Endothelial cell of umbilical vein (primary cell): ENCODE results near the gene PKN2.

Experiments
- MYC ChIP-seq: IDR thresholded peaks from one replicate; pipeline ENCODE4 v1.6.1; 2011; ENCODE audit warnings: mild to moderate bottlenecking, low read depth, low read length
- POLR2A ChIP-seq: IDR thresholded peaks from 2 replicates; pipeline ENCODE4 v1.6.1; 2012; ENCODE audit warnings: low read depth, mild to moderate bottlenecking, control low read depth, low read length
- POLR2AphosphoS5 ChIP-seq: IDR thresholded peaks from 2 replicates; pipeline ENCODE4 v1.6.1; 2012; ENCODE audit warnings: low read depth, mild to moderate bottlenecking, control low read depth, low read length, moderate library complexity; ENCODE audit not compliant: insufficient read depth
- TF ChIP-seq, protein P1 (sequence below), 2 donors: IDR thresholded peaks; 1 replicate in 1 of 2; 2 replicates in 1 of 2; pipeline ENCODE4 v1.5.1; 2011; ENCODE audit warnings: low read length in 2 of 2, mild to moderate bottlenecking in 2 of 2, moderate library complexity in 2 of 2, control low read depth in 1 of 2, inconsistent platforms in 1 of 2, low read depth in 1 of 2; ENCODE audit not compliant: insufficient read depth in 1 of 2; ENCODE audit errors: extremely low read depth in 1 of 2

GRCh38 chr1:88737338-88737927, 53.4 kb downstream of the PKN2 start:
- TF ChIP-seq POLR2A: no peak
- TF ChIP-seq, protein P1, sequence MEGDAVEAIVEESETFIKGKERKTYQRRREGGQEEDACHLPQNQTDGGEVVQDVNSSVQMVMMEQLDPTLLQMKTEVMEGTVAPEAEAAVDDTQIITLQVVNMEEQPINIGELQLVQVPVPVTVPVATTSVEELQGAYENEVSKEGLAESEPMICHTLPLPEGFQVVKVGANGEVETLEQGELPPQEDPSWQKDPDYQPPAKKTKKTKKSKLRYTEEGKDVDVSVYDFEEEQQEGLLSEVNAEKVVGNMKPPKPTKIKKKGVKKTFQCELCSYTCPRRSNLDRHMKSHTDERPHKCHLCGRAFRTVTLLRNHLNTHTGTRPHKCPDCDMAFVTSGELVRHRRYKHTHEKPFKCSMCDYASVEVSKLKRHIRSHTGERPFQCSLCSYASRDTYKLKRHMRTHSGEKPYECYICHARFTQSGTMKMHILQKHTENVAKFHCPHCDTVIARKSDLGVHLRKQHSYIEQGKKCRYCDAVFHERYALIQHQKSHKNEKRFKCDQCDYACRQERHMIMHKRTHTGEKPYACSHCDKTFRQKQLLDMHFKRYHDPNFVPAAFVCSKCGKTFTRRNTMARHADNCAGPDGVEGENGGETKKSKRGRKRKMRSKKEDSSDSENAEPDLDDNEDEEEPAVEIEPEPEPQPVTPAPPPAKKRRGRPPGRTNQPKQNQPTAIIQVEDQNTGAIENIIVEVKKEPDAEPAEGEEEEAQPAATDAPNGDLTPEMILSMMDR (IDR thresholded peaks at IDR 0.05; ENCODE audit: extremely low read depth in 1 of 2, insufficient read depth in 1 of 2, low read depth in 1 of 2, low read length in 2 of 2): no peak
- no peak for TF ChIP-seq POLR2AphosphoS5
- TF ChIP-seq MYC: no peak
